ENCODE results near the gene AZIN2. TPM values are rescaled to one million over a fixed set of nuclear protein-coding genes. Genes with fewer than 3 reads are reported as not detected.
A peak's percentile ranks its signal among the peaks of the same experiment; 100 is the strongest.
"Not testable (repeated sequence)": the region's sequence is repeated elsewhere in the genome, so short reads cannot be mapped to it uniquely, and the experiment has no call there.

AZIN2 gene
- total RNA-seq, 5 donors from 2014 or later (not counting 1 experiment from before 2014, with no cell fraction given) = 5.6 to 10.7 (median 9.7) TPM

GRCh38 chr1:33124647-33125046, 43.7 kb downstream of the AZIN2 start:
- H3K27ac Mint-ChIP-seq; H3K27me3 Mint-ChIP-seq; DNase-seq; H3K4me3 Mint-ChIP-seq; H3K27me3 ChIP-seq (replicated peaks in 1 of 2; ENCODE audit: control insufficient read depth in 2 of 2, extremely low read depth in 1 of 2, insufficient read depth in 2 of 2, low read length in 1 of 2); H3K4me3 ChIP-seq (ENCODE audit: control insufficient read depth in 1 of 2, extremely low read depth in 1 of 2, low read length in 1 of 2); H3K36me3 ChIP-seq (ENCODE audit: control insufficient read depth in 2 of 2, extremely low read depth in 1 of 2, insufficient read depth in 1 of 2, low read length in 1 of 2); POLR2A ChIA-PET; ATAC-seq (replicated peaks in 1 of 4); H3K27ac ChIP-seq (ENCODE audit: low read length); H3K9me3 ChIP-seq; H3K9me3 Mint-ChIP-seq: not testable (repeated sequence)
- peaks cover 25 to 40% (median 39%) of the 10 kb centered on the region in 3 donors for H3K4me1 Mint-ChIP-seq
- CTCF ChIA-PET = interaction anchor here in 1 of 2 donors (0.7 kb wide), 1 partner anchor 9 kb away, joined by 4 read pairs; no protein-coding TSS in a partner anchor
- no CpG with 5 or more reads among the region's 4 CpGs for WGBS (ENCODE audit: insufficient coverage)
- H3K4me1 ChIP-seq (ENCODE audit: control insufficient read depth in 1 of 2, extremely low read depth in 1 of 2, insufficient read depth in 2 of 2, low read length in 2 of 2) = peaks cover 19 to 21% of the 10 kb centered on the region in 2 experiments
- peaks cover 12% of the 10 kb centered on the region for H3K36me3 Mint-ChIP-seq

- Mint-ChIP-seq H3K27me3 (no peaks in the 10 kb centered on the region), H3K36me3 (peaks cover 12% of the 10 kb centered on the region), H3K27ac (peak overlapping the region; percentile 96), H3K9me3 (peaks cover 0 to 3% (median 0%) of the 10 kb centered on the region in 3 donors), H3K4me1 (peaks cover 38 to 54% (median 52%) of the 10 kb centered on the region in 3 donors), H3K4me3 (peak overlapping the region; percentile 86 to 93 (median 93))
- DNase-seq (peak in 1 of 35 experiments; percentile 2), ATAC-seq (replicated peaks in 1 of 4) (no peak)
- Histone ChIP-seq H3K9me3 (no peaks in the 10 kb centered on the region), H3K36me3 (ENCODE audit: control insufficient read depth in 2 of 2, extremely low read depth in 1 of 2, insufficient read depth in 1 of 2, low read length in 1 of 2) (peaks cover 0 to 2% of the 10 kb centered on the region in 2 donors), H3K4me1 (ENCODE audit: control insufficient read depth in 1 of 2, extremely low read depth in 1 of 2, insufficient read depth in 2 of 2, low read length in 2 of 2) (peaks cover 19 to 27% of the 10 kb centered on the region in 2 experiments), H3K27me3 (replicated peaks in 1 of 2; ENCODE audit: control insufficient read depth in 2 of 2, extremely low read depth in 1 of 2, insufficient read depth in 2 of 2, low read length in 1 of 2) (no peaks in the 10 kb centered on the region), H3K27ac (ENCODE audit: low read length) (peak overlapping the region; percentile 93), H3K4me3 (ENCODE audit: control insufficient read depth in 1 of 2, extremely low read depth in 1 of 2, low read length in 1 of 2) (peak overlapping the region; percentile 93)
- POLR2A ChIA-PET = interaction anchor here (0.6 to 1.7 kb wide), 11 partner anchors 12 to 1237 kb away, joined by 3 to 11 read pairs (median 4); partner anchors contain the start of genes AZIN2 (in 1 of the 2), RNF19B (in 1 of the 2) and TRIM62 (in 1 of the 2)
- 0% methylated on average over 2 of the region's 9 CpGs for WGBS (ENCODE audit: insufficient coverage)
- CTCF ChIA-PET = interaction anchor here in 1 of 2 donors (0.8 to 2.2 kb wide), 18 partner anchors 10 to 477 kb away, joined by 3 to 26 read pairs (median 4); partner anchors contain the start of genes AZIN2, RBBP4, RNF19B and TRIM62
These were observed 45.6 kb downstream of the AZIN2 start for GRCh38 chr1:33126411-33127000.

GRCh38 chr1:33127001-33127823, 46.3 kb downstream of the AZIN2 start:
- Mint-ChIP-seq H3K27me3 (no peaks in the 10 kb centered on the region), H3K27ac (peak overlapping the region; percentile 96), H3K9me3 (peaks cover 0 to 3% (median 0%) of the 10 kb centered on the region in 3 donors), H3K4me1 (peaks cover 38 to 58% (median 56%) of the 10 kb centered on the region in 3 donors), H3K4me3 (peak overlapping the region; percentile 86 to 93 (median 93)), H3K36me3 (peaks cover 8% of the 10 kb centered on the region)
- CTCF ChIA-PET = interaction anchor here in 1 of 2 donors (0.8 to 2.2 kb wide), 19 partner anchors 9 to 478 kb away, joined by 3 to 26 read pairs (median 4); partner anchors contain the start of genes AZIN2, RBBP4, RNF19B and TRIM62
- peaks cover 19 to 27% of the 10 kb centered on the region in 2 experiments for H3K4me1 ChIP-seq (ENCODE audit: control insufficient read depth in 1 of 2, extremely low read depth in 1 of 2, insufficient read depth in 2 of 2, low read length in 2 of 2)
- POLR2A ChIA-PET = interaction anchor here (0.6 to 1.7 kb wide), 12 partner anchors 12 to 1238 kb away, joined by 3 to 11 read pairs (median 4); partner anchors contain the start of genes AZIN2 (in 1 of the 2), RNF19B (in 1 of the 2) and TRIM62 (in 1 of the 2)
- H3K36me3 ChIP-seq (ENCODE audit: control insufficient read depth in 2 of 2, extremely low read depth in 1 of 2, insufficient read depth in 1 of 2, low read length in 1 of 2) = peaks cover 0 to 2% of the 10 kb centered on the region in 2 donors
- ATAC-seq (replicated peaks in 1 of 4) (peak; percentile 90 to 96 (median 93)), DNase-seq (peak; percentile 94 to 100 (median 98))
- no peaks in the 10 kb centered on the region for H3K9me3 ChIP-seq
- WGBS (ENCODE audit: insufficient coverage) = 0% methylated on average over 17 of the region's 44 CpGs
- H3K4me3 ChIP-seq (ENCODE audit: control insufficient read depth in 1 of 2, extremely low read depth in 1 of 2, low read length in 1 of 2) = peak overlapping the region; percentile 93
- H3K27ac ChIP-seq (ENCODE audit: low read length) = peak overlapping the region; percentile 93
- no peaks in the 10 kb centered on the region for H3K27me3 ChIP-seq (replicated peaks in 1 of 2; ENCODE audit: control insufficient read depth in 2 of 2, extremely low read depth in 1 of 2, insufficient read depth in 2 of 2, low read length in 1 of 2)

- H3K27ac Mint-ChIP-seq = peak overlapping the region; percentile 96
- ChIA-PET POLR2A (no interaction called here), CTCF (no interaction called here)
- 100% methylated on average over 3 of the region's 4 CpGs for WGBS (ENCODE audit: insufficient coverage)
- H3K4me3 Mint-ChIP-seq = peak overlapping the region; percentile 55 to 93 (median 86)
- Histone ChIP-seq H3K27me3 (replicated peaks in 1 of 2; ENCODE audit: control insufficient read depth in 2 of 2, extremely low read depth in 1 of 2, insufficient read depth in 2 of 2, low read length in 1 of 2) (no peaks in the 10 kb centered on the region), H3K36me3 (ENCODE audit: control insufficient read depth in 2 of 2, extremely low read depth in 1 of 2, insufficient read depth in 1 of 2, low read length in 1 of 2) (peaks cover 0 to 5% of the 10 kb centered on the region in 2 donors), H3K4me1 (ENCODE audit: control insufficient read depth in 1 of 2, extremely low read depth in 1 of 2, insufficient read depth in 2 of 2, low read length in 2 of 2) (peaks cover 19 to 27% of the 10 kb centered on the region in 2 experiments), H3K9me3 (no peaks in the 10 kb centered on the region), H3K27ac (ENCODE audit: low read length) (peak overlapping the region; percentile 93), H3K4me3 (ENCODE audit: control insufficient read depth in 1 of 2, extremely low read depth in 1 of 2, low read length in 1 of 2) (peak overlapping the region in 1 of 2 donors; percentile 32)
- DNase-seq (peak in 1 of 35 experiments; percentile 2), ATAC-seq (replicated peaks in 1 of 4) (no peak)
- peaks cover 0 to 3% (median 0%) of the 10 kb centered on the region in 3 donors for H3K9me3 Mint-ChIP-seq
- H3K27me3 Mint-ChIP-seq = no peaks in the 10 kb centered on the region
- peaks cover 19% of the 10 kb centered on the region for H3K36me3 Mint-ChIP-seq
- H3K4me1 Mint-ChIP-seq = peaks cover 38 to 62% (median 59%) of the 10 kb centered on the region in 3 donors
These were observed 47.8 kb downstream of the AZIN2 start for GRCh38 chr1:33128781-33129180.

GRCh38 chr1:33130297-33130696, 49.3 kb downstream of the AZIN2 start:
- no peak for ATAC-seq (replicated peaks in 1 of 4)
- H3K9me3 ChIP-seq = no peaks in the 10 kb centered on the region
- H3K27me3 ChIP-seq (replicated peaks in 1 of 2; ENCODE audit: control insufficient read depth in 2 of 2, extremely low read depth in 1 of 2, insufficient read depth in 2 of 2, low read length in 1 of 2) = no peaks in the 10 kb centered on the region
- peaks cover 0 to 5% of the 10 kb centered on the region in 2 donors for H3K36me3 ChIP-seq (ENCODE audit: control insufficient read depth in 2 of 2, extremely low read depth in 1 of 2, insufficient read depth in 1 of 2, low read length in 1 of 2)
- Mint-ChIP-seq H3K27me3 (no peaks in the 10 kb centered on the region), H3K27ac (peak overlapping the region; percentile 67 to 71), H3K36me3 (peaks cover 18% of the 10 kb centered on the region), H3K4me3 (no peak overlapping the region), H3K9me3 (peaks cover 0 to 2% (median 0%) of the 10 kb centered on the region in 3 donors), H3K4me1 (peaks cover 38 to 61% (median 60%) of the 10 kb centered on the region in 3 donors)
- CTCF ChIA-PET = no interaction called here
- no peak overlapping the region for H3K4me3 ChIP-seq (ENCODE audit: control insufficient read depth in 1 of 2, extremely low read depth in 1 of 2, low read length in 1 of 2)
- no peak overlapping the region for H3K27ac ChIP-seq (ENCODE audit: low read length)
- no peak for DNase-seq
- H3K4me1 ChIP-seq (ENCODE audit: control insufficient read depth in 1 of 2, extremely low read depth in 1 of 2, insufficient read depth in 2 of 2, low read length in 2 of 2) = peaks cover 19 to 27% of the 10 kb centered on the region in 2 experiments
- WGBS (ENCODE audit: insufficient coverage) = 76% methylated on average over 3 of the region's 4 CpGs
- POLR2A ChIA-PET = no interaction called here

GRCh38 chr1:33131191-33131590, 50.2 kb downstream of the AZIN2 start:
- Mint-ChIP-seq H3K27ac (no peak overlapping the region), H3K4me3 (no peak overlapping the region), H3K4me1 (peaks cover 33 to 53% (median 52%) of the 10 kb centered on the region in 3 donors), H3K27me3 (no peaks in the 10 kb centered on the region), H3K9me3 (no peaks in the 10 kb centered on the region), H3K36me3 (peaks cover 16% of the 10 kb centered on the region)
- Histone ChIP-seq H3K36me3 (ENCODE audit: control insufficient read depth in 2 of 2, extremely low read depth in 1 of 2, insufficient read depth in 1 of 2, low read length in 1 of 2) (peaks cover 0 to 3% of the 10 kb centered on the region in 2 donors), H3K9me3 (no peaks in the 10 kb centered on the region), H3K27ac (ENCODE audit: low read length) (no peak overlapping the region), H3K4me1 (ENCODE audit: control insufficient read depth in 1 of 2, extremely low read depth in 1 of 2, insufficient read depth in 2 of 2, low read length in 2 of 2) (peaks cover 17 to 27% of the 10 kb centered on the region in 2 experiments), H3K4me3 (ENCODE audit: control insufficient read depth in 1 of 2, extremely low read depth in 1 of 2, low read length in 1 of 2) (no peak overlapping the region), H3K27me3 (replicated peaks in 1 of 2; ENCODE audit: control insufficient read depth in 2 of 2, extremely low read depth in 1 of 2, insufficient read depth in 2 of 2, low read length in 1 of 2) (no peaks in the 10 kb centered on the region)
- WGBS (ENCODE audit: insufficient coverage) = no CpG with 5 or more reads among the region's 2 CpGs
- POLR2A ChIA-PET = no interaction called here
- no peak for DNase-seq
- ATAC-seq (replicated peaks in 1 of 4) = no peak
- CTCF ChIA-PET = no interaction called here

All from T-cell (primary cell).